GM18502 (cell line): Measurements from ENCODE around the gene SYNE2.
"Not testable (repeated sequence)": the region's sequence is repeated elsewhere in the genome, so short reads cannot be mapped to it uniquely, and the experiment has no call there.

ENCODE experiments used
- ATAC-seq: cut with Tn5 transposase; IDR thresholded peaks from one replicate; pipeline ENCODE4 v1.9.1; 2021; ENCODE audit warnings: mild to moderate bottlenecking; ENCODE audit not compliant: unreplicated experiment, poor library complexity

Gene SYNE2

GRCh38 chr14:63867933-63868921, 15.4 kb downstream of the SYNE2 start:
- no peak for ATAC-seq

- ATAC-seq: peak; percentile 59
These were observed 17.3 kb downstream of the SYNE2 start for GRCh38 chr14:63869940-63870752.

GRCh38 chr14:63870753-63871037, 17.9 kb downstream of the SYNE2 start:
- not testable (repeated sequence) for ATAC-seq

GRCh38 chr14:63874223-63874622, 21.4 kb downstream of the SYNE2 start:
- ATAC-seq: no peak

- no peak for ATAC-seq
These were observed 22.5 kb downstream of the SYNE2 start for GRCh38 chr14:63875311-63875710.

GRCh38 chr14:63877550-63877939, 24.7 kb downstream of the SYNE2 start:
- no peak for ATAC-seq

GRCh38 chr14:63878052-63878451, 25.2 kb downstream of the SYNE2 start:
- ATAC-seq: no peak

- no peak for ATAC-seq
These were observed 26.0 kb downstream of the SYNE2 start for GRCh38 chr14:63878792-63879191.

GRCh38 chr14:63881926-63882325, 29.1 kb downstream of the SYNE2 start:
- ATAC-seq: no peak

- ATAC-seq: no peak
These were observed 35.1 kb downstream of the SYNE2 start for GRCh38 chr14:63887899-63888298.

GRCh38 chr14:63890553-63890952, 37.7 kb downstream of the SYNE2 start:
- ATAC-seq: no peak

GRCh38 chr14:63891148-63891975, 38.6 kb downstream of the SYNE2 start:
- ATAC-seq: no peak

GRCh38 chr14:63892265-63892664, 39.5 kb downstream of the SYNE2 start:
- no peak for ATAC-seq

GRCh38 chr14:63893701-63894458, 41.1 kb downstream of the SYNE2 start:
- ATAC-seq: no peak

- ATAC-seq: no peak
These were observed 42.7 kb downstream of the SYNE2 start for GRCh38 chr14:63895510-63895909.

- ATAC-seq: no peak
These were observed 43.5 kb downstream of the SYNE2 start for GRCh38 chr14:63896278-63896720.

GRCh38 chr14:63897721-63898163, 44.9 kb downstream of the SYNE2 start:
- ATAC-seq: no peak

- ATAC-seq: no peak
These were observed 47.1 kb downstream of the SYNE2 start for GRCh38 chr14:63899953-63900352.

GRCh38 chr14:63901434-63902085, 48.8 kb downstream of the SYNE2 start:
- ATAC-seq: no peak
